HS-27A (cell line): ENCODE data around the gene TTC28.
"Not testable (repeated sequence)": the region's sequence is repeated elsewhere in the genome, so short reads cannot be mapped to it uniquely, and the experiment has no call there.

Experiments used
- DNase-seq: peaks from one replicate; pipeline ENCODE4 v3.0.0-alpha.2; 2012; ENCODE audit warnings: low read depth, missing footprints

TTC28 gene

GRCh38 chr22:28679611-28680287 is at the start of gene TTC28:
TSS of gene TTC28 (minus strand) at chr22:28679840. CDS start at chr22:28679723, 117 bp downstream.
- DNase-seq, result peak; percentile 20

GRCh38 chr22:28728621-28729313 is 49.1 kb upstream of the TTC28 start:
- no peak for DNase-seq

GRCh38 chr22:28728002-28728401 is 48.4 kb upstream of the TTC28 start:
- DNase-seq, result no peak

- DNase-seq, result no peak
Observed at GRCh38 chr22:28718044-28718443, 38.4 kb upstream of the TTC28 start.

GRCh38 chr22:28716686-28717085 is 37.0 kb upstream of the TTC28 start:
- DNase-seq, result no peak

GRCh38 chr22:28715611-28716010 is 36.0 kb upstream of the TTC28 start:
- no peak for DNase-seq

GRCh38 chr22:28714043-28714628 is 34.5 kb upstream of the TTC28 start:
- DNase-seq, result no peak

- DNase-seq, result peak; percentile 86
Observed at GRCh38 chr22:28711820-28712777, 32.5 kb upstream of the TTC28 start.

- no peak for DNase-seq
Observed at GRCh38 chr22:28711341-28711740, 31.7 kb upstream of the TTC28 start.

GRCh38 chr22:28710576-28711191 is 31.0 kb upstream of the TTC28 start:
- peak; percentile 59 for DNase-seq

- peak; percentile 14 for DNase-seq
Observed at GRCh38 chr22:28710107-28710506, 30.5 kb upstream of the TTC28 start.

- DNase-seq, result no peak
Observed at GRCh38 chr22:28706845-28707244, 27.2 kb upstream of the TTC28 start.

- DNase-seq, result no peak
Observed at GRCh38 chr22:28703436-28703835, 23.8 kb upstream of the TTC28 start.

- DNase-seq, result no peak
Observed at GRCh38 chr22:28702891-28703290, 23.3 kb upstream of the TTC28 start.

GRCh38 chr22:28693041-28693760 is 13.6 kb upstream of the TTC28 start:
- DNase-seq, result not testable (repeated sequence)

GRCh38 chr22:28689796-28690195 is 10.2 kb upstream of the TTC28 start:
- not testable (repeated sequence) for DNase-seq

- not testable (repeated sequence) for DNase-seq
Observed at GRCh38 chr22:28682966-28683365, 3.3 kb upstream of the TTC28 start.

GRCh38 chr22:28680813-28681490 is 1.3 kb upstream of the TTC28 start:
- DNase-seq, result not testable (repeated sequence)

GRCh38 chr22:28678778-28679610 is 646 bp downstream of the TTC28 start:
- DNase-seq, result not testable (repeated sequence)
